Natural killer cell (primary cell): ENCODE measurements around the gene GFOD2. TPM values are rescaled to one million over a fixed set of nuclear protein-coding genes. Genes with fewer than 3 reads are reported as not detected.

ENCODE experiments used
- ATAC-seq, 3 donors: fragments of 150-1000 bp in 2 of 3; fragments of 200-7000 bp in 1 of 3; cut with Tn5 transposase; 1 replicate in 1 of 3; 2 replicates in 2 of 3; pipeline ENCODE4 v1.10.0; 2021; ENCODE audit warnings: mild to moderate bottlenecking in 2 of 3, moderate library complexity in 2 of 3
- DNase-seq, 2 donors: peaks; one replicate each; pipeline versions ENCODE4 v3.0.0 to v3.0.0-alpha.2; 2013 to 2021; ENCODE audit warnings: mixed read lengths in 1 of 2
- H3K27ac ChIP-seq: one replicate; pipeline ENCODE4 v1.5.1; 2013; ENCODE audit warnings: mild to moderate bottlenecking, low read length
- H3K27me3 ChIP-seq: one replicate; pipeline ENCODE4 v1.6.1; 2013; ENCODE audit warnings: low read length; ENCODE audit not compliant: control insufficient read depth, insufficient read depth
- H3K36me3 ChIP-seq: one replicate; pipeline ENCODE4 v1.6.1; 2013; ENCODE audit warnings: low read length; ENCODE audit not compliant: control insufficient read depth, insufficient read depth
- H3K4me1 ChIP-seq: one replicate; pipeline ENCODE4 v1.6.1; 2013; ENCODE audit warnings: low read length; ENCODE audit not compliant: control insufficient read depth, insufficient read depth
- H3K4me3 ChIP-seq: one replicate; pipeline ENCODE4 v1.5.1; 2013; ENCODE audit warnings: low read length
- H3K9me3 ChIP-seq: one replicate; pipeline ENCODE4 v1.6.1; 2013; ENCODE audit warnings: low read length; ENCODE audit not compliant: control insufficient read depth, insufficient read depth
- H3K27ac Mint-ChIP-seq, 2 donors: one replicate each; pipeline ENCODE4 v1.8.0; 2022; ENCODE audit warnings: mild to moderate bottlenecking in 2 of 2, mixed read lengths in 2 of 2, moderate library complexity in 1 of 2
- H3K27me3 Mint-ChIP-seq, 2 donors: one replicate each; pipeline ENCODE4 v1.8.0; 2022; ENCODE audit warnings: low read depth in 2 of 2, mixed read lengths in 2 of 2
- H3K36me3 Mint-ChIP-seq: one replicate; pipeline ENCODE4 v1.8.0; 2022; ENCODE audit warnings: mixed read lengths
- H3K4me1 Mint-ChIP-seq, 2 donors: one replicate each; pipeline ENCODE4 v1.8.0; 2022; ENCODE audit warnings: mixed read lengths in 2 of 2
- H3K4me3 Mint-ChIP-seq: one replicate; pipeline ENCODE4 v1.8.0; 2022; ENCODE audit warnings: mild to moderate bottlenecking, moderate library complexity, mixed read lengths
- H3K9me3 Mint-ChIP-seq, 2 donors: one replicate each; pipeline ENCODE4 v1.8.0; 2022; ENCODE audit warnings: mixed read lengths in 2 of 2
- CTCF ChIP-seq: fragments of 200-600 bp; IDR thresholded peaks from one replicate; pipeline ENCODE4 v1.8.0; 2022; ENCODE audit warnings: antibody characterized with exemption
- WGBS: methylation state at CpG from one replicate; pipeline ENCODE4 v1.1.7; 2013; ENCODE audit warnings: missing lambda C conversion rate; ENCODE audit not compliant: insufficient coverage; 5-methylcytosine and 5-hydroxymethylcytosine counted together
- intact Hi-C: fragments of 100-400 bp; cut with micrococcal nuclease; formaldehyde crosslinking; loops from one replicate; pipeline ENCODE4 v1.14.2; 2022
- total RNA-seq, 4 donors: library from RNA; stranded (reverse); fragments of 120-200 nt in 1 of 4; gene quantifications; one replicate each; pipeline versions ENCODE4 v1.2.3 to v1.2.4, GENCODE V29; 2013 to 2022

The GFOD2 gene
- total RNA-seq, 3 donors from 2014 or later (not counting 1 experiment from before 2014, with no cell fraction given), result 6.5 to 10.9 (median 8.3) TPM

- Mint-ChIP-seq H3K27ac (no peak overlapping the region), H3K4me1 (peaks cover 0 to 21% of the 10 kb centered on the region in 2 donors), H3K36me3 (no peaks in the 10 kb centered on the region), H3K27me3 (no peaks in the 10 kb centered on the region), H3K4me3 (no peak overlapping the region), H3K9me3 (no peaks in the 10 kb centered on the region)
- TF ChIP-seq CTCF, result no peak
- Histone ChIP-seq H3K4me3 (no peak overlapping the region), H3K36me3 (peaks cover 51% of the 10 kb centered on the region), H3K4me1 (peaks cover 12% of the 10 kb centered on the region), H3K9me3 (no peaks in the 10 kb centered on the region), H3K27ac (no peak overlapping the region), H3K27me3 (no peaks in the 10 kb centered on the region)
- ATAC-seq, result no peak
- 96% methylated on average over 30 of the region's 30 CpGs for WGBS
- intact Hi-C loops, result no loop called here
- no peak for DNase-seq
Observed at GRCh38 chr16:67654403-67654911, 64.7 kb downstream of the GFOD2 start.

GRCh38 chr16:67653789-67654402 is 65.2 kb downstream of the GFOD2 start:
- no peak for TF ChIP-seq CTCF
- Mint-ChIP-seq H3K27me3 (no peaks in the 10 kb centered on the region), H3K4me3 (no peak overlapping the region), H3K27ac (no peak overlapping the region), H3K4me1 (peaks cover 0 to 16% of the 10 kb centered on the region in 2 donors), H3K36me3 (no peaks in the 10 kb centered on the region), H3K9me3 (no peaks in the 10 kb centered on the region)
- Histone ChIP-seq H3K36me3 (peaks cover 56% of the 10 kb centered on the region), H3K27me3 (no peaks in the 10 kb centered on the region), H3K9me3 (no peaks in the 10 kb centered on the region), H3K4me1 (peaks cover 6% of the 10 kb centered on the region), H3K27ac (no peak overlapping the region), H3K4me3 (no peak overlapping the region)
- intact Hi-C loops, result no loop called here
- 96% methylated on average over 25 of the region's 25 CpGs for WGBS
- ATAC-seq (no peak), DNase-seq (no peak)

- WGBS, result 89% methylated on average over 68 of the region's 68 CpGs
Observed at GRCh38 chr16:67653128-67653788, 65.9 kb downstream of the GFOD2 start.

More at GRCh38 chr16:67653128-67653788, 65.9 kb downstream of the GFOD2 start:
- no peak overlapping the region for H3K4me3 ChIP-seq
- H3K4me1 ChIP-seq, result peaks cover under 1% of the 10 kb centered on the region
- no peaks in the 10 kb centered on the region for H3K9me3 ChIP-seq
- H3K4me1 Mint-ChIP-seq, result peaks cover 0 to 12% of the 10 kb centered on the region in 2 donors
- no peaks in the 10 kb centered on the region for H3K27me3 ChIP-seq
- ATAC-seq (peak in 1 of 3 donors; percentile 6), DNase-seq (no peak)
- intact Hi-C loops, result no loop called here
- H3K27ac ChIP-seq, result no peak overlapping the region
- no peak overlapping the region for H3K4me3 Mint-ChIP-seq
- no peak overlapping the region for H3K27ac Mint-ChIP-seq
- no peak for TF ChIP-seq CTCF
- H3K27me3 Mint-ChIP-seq, result no peaks in the 10 kb centered on the region
- no peaks in the 10 kb centered on the region for H3K36me3 Mint-ChIP-seq
- peaks cover 57% of the 10 kb centered on the region for H3K36me3 ChIP-seq
- no peaks in the 10 kb centered on the region for H3K9me3 Mint-ChIP-seq
